ENCODE measurements around the gene IL17RE. TPM values are rescaled to one million over a fixed set of nuclear protein-coding genes. Genes with fewer than 3 reads are reported as not detected.

IL17RE gene
- total RNA-seq, 6 experiments from 2014 or later, result 1.1 to 4.6 (median 2.2) TPM

GRCh38 chr3:9884555-9885165 lies 18.0 kb upstream of the IL17RE start:
- ATAC-seq (no peak), DNase-seq (no peak)
- intact Hi-C loops (cut with DNase I), result no loop called here
- no peak overlapping the region for H3K4me3 ChIP-seq
- no peaks in the 10 kb centered on the region for H3K9me3 ChIP-seq
- 87% methylated on average over 8 of the region's 11 CpGs for WGBS (ENCODE audit: insufficient coverage, low coverage, low lambda C conversion rate, missing lambda C conversion rate)
- no peaks in the 10 kb centered on the region for H3K27me3 ChIP-seq
- no peak overlapping the region for H3K27ac ChIP-seq
- no peaks in the 10 kb centered on the region for H3K36me3 ChIP-seq
- H3K4me1 ChIP-seq, result no peaks in the 10 kb centered on the region
- TF ChIP-seq POLR2A (IDR thresholded peaks at IDR 0.05), result no peak
- TF ChIP-seq CTCF (IDR thresholded peaks at IDR 0.05), result no peak

- intact Hi-C loops (cut with DNase I), result no loop called here
- TF ChIP-seq POLR2A (IDR thresholded peaks at IDR 0.05) (no peak), CTCF (IDR thresholded peaks at IDR 0.05) (no peak)
- no peak overlapping the region for H3K4me3 ChIP-seq
- ATAC-seq, result no peak
- H3K27ac ChIP-seq, result no peak overlapping the region
- no peak for DNase-seq
- H3K27me3 ChIP-seq, result no peaks in the 10 kb centered on the region
- H3K9me3 ChIP-seq, result no peaks in the 10 kb centered on the region
- no peaks in the 10 kb centered on the region for H3K36me3 ChIP-seq
- peaks cover 0 to 5% (median 2%) of the 10 kb centered on the region in 4 donors for H3K4me1 ChIP-seq
These were observed 16.3 kb upstream of the IL17RE start for GRCh38 chr3:9886328-9886727.

DNA sequence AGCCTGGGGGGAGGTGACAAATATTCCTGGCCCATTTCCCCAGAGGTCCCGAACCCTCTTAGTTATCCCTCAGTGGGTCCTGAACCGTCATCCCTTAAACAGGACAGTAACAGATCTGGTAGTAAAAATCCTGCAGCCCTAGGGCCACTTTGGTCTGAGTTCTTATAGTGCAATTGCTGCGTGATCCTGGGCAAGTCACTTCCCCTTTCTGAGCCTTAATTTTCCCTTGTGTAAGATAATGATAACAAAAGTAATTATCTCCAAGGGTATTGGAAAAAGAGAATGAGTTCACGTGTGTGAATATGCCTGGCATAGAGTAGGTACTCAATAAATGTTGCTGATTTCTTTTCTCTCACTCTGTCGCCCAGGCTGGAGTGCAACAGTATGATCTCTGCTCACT lies 15.2 kb upstream of the IL17RE start:
- DNase-seq, result no peak
- Histone ChIP-seq H3K27me3 (no peaks in the 10 kb centered on the region), H3K9me3 (no peaks in the 10 kb centered on the region), H3K4me3 (no peak overlapping the region), H3K27ac (no peak overlapping the region), H3K36me3 (no peaks in the 10 kb centered on the region), H3K4me1 (peaks cover 0 to 14% (median 4%) of the 10 kb centered on the region in 4 donors)
- no peak for ATAC-seq
- 67% methylated on average over 3 of the region's 5 CpGs for WGBS (ENCODE audit: insufficient coverage, low coverage, low lambda C conversion rate, missing lambda C conversion rate)
- intact Hi-C loops (cut with DNase I), result no loop called here
- TF ChIP-seq POLR2A (IDR thresholded peaks at IDR 0.05), result no peak
- TF ChIP-seq CTCF (IDR thresholded peaks at IDR 0.05), result no peak

- Histone ChIP-seq H3K4me3 (no peak overlapping the region), H3K9me3 (no peaks in the 10 kb centered on the region), H3K27ac (no peak overlapping the region), H3K4me1 (peaks cover 0 to 14% (median 4%) of the 10 kb centered on the region in 4 donors), H3K27me3 (no peaks in the 10 kb centered on the region), H3K36me3 (peaks cover 0 to 10% (median 0%) of the 10 kb centered on the region in 4 donors)
- intact Hi-C loops (cut with DNase I), result no loop called here
- no peak for TF ChIP-seq POLR2A (IDR thresholded peaks at IDR 0.05)
- no peak for DNase-seq
- WGBS (ENCODE audit: insufficient coverage, low coverage, low lambda C conversion rate, missing lambda C conversion rate), result 66% methylated on average over 3 of the region's 3 CpGs
- ATAC-seq, result no peak
These were observed 14.1 kb upstream of the IL17RE start for GRCh38 chr3:9888540-9888939.

- ATAC-seq (no peak), DNase-seq (no peak)
- TF ChIP-seq CTCF (IDR thresholded peaks at IDR 0.05), result no peak
- TF ChIP-seq POLR2A (IDR thresholded peaks at IDR 0.05), result no peak
- Histone ChIP-seq H3K27me3 (no peaks in the 10 kb centered on the region), H3K9me3 (no peaks in the 10 kb centered on the region), H3K4me1 (peaks cover 0 to 14% (median 4%) of the 10 kb centered on the region in 4 donors), H3K36me3 (peaks cover 0 to 10% (median 0%) of the 10 kb centered on the region in 4 donors), H3K27ac (no peak overlapping the region), H3K4me3 (no peak overlapping the region)
- 71% methylated on average over 5 of the region's 5 CpGs for WGBS (ENCODE audit: insufficient coverage, low coverage, low lambda C conversion rate, missing lambda C conversion rate)
- intact Hi-C loops (cut with DNase I), result no loop called here
These were observed 13.2 kb upstream of the IL17RE start for GRCh38 chr3:9889405-9889804.

Measured in right lobe of liver (tissue), 6 donors.